ENCODE measurements around the gene FBXO42.

Gene FBXO42

DNA sequence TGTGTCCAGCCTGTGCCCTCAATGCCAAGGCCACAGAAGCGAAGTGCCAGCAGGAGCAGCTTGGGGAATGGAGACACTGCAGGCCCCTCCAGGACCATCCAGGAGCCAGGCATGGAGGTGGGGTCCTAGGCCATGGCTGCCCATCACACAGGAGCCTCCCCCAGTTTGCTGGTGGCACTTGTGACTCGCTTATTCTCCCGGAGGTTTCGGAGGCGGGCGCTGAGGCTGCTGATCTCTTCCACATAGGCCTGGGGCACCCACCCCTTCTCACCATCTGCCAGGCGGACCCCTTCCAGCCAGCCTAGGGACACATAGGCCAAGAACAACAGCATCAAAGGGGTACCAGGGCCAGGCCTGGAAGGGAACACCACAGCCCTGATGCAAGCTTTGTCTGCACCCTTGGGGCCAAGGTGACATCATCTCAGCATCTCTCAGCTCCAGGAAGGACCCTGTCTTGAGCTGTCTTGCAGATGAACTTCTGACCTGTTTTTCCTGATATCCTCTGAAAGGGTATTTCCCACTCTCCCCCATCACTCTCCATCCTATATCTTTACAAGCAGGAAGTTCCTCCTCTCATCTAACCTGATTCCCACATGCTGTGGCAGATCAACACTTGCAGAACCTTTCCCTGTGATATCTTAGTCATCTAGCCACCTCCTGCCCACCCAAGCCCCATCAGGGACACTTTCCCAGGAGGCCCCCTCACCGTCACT lies 153.7 kb downstream of the FBXO42 start:
- Mint-ChIP-seq H3K9me3 (no peaks in the 10 kb centered on the region), H3K27me3 (no peaks in the 10 kb centered on the region), H3K4me3 (no peak overlapping the region), H3K27ac (peak overlapping the region in 1 of 2 donors; percentile 90), H3K36me3 (ENCODE audit: insufficient read depth) (peaks cover 6% of the 10 kb centered on the region), H3K4me1 (ENCODE audit: low read depth in 2 of 2) (peaks cover 3 to 8% of the 10 kb centered on the region in 2 donors)
- ATAC-seq (replicated peaks), result no peak
- DNase-seq, result no peak

DNA sequence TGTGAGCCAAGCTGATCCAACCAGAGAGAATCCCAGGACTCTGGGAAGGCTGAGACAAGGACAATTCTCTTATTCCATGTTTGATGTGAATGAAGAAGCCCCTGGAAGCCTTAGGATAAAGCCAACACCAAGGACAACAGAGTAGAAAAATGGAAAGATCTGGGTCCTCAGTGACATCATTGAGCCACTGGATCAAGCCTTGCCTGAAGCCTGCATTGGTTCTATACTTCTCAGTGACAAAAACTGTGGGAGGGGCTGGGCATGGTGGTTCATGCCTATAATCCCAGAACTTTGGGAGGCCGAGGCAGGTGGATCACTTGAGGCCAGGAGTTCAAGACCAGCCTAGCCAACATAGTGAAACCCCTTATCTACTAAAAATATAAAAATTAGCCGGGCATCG lies 155.4 kb downstream of the FBXO42 start:
- Mint-ChIP-seq H3K4me3 (no peak overlapping the region), H3K36me3 (ENCODE audit: insufficient read depth) (peaks cover 2% of the 10 kb centered on the region), H3K27ac (peak overlapping the region; percentile 89 to 90), H3K27me3 (no peaks in the 10 kb centered on the region), H3K4me1 (ENCODE audit: low read depth in 2 of 2) (peaks cover 0 to 4% of the 10 kb centered on the region in 2 donors), H3K9me3 (no peaks in the 10 kb centered on the region)
- no peak for DNase-seq
- no peak for ATAC-seq (replicated peaks)
